NCI-H187 treated with DMSO at 0.1 percent for 48 hours (cell line): ENCODE results near the gene PCIF1.
"Not testable (repeated sequence)": the region's sequence is repeated elsewhere in the genome, so short reads cannot be mapped to it uniquely, and the experiment has no call there.

Experiments used
- DNase-seq: peaks from one replicate; lab custom pipeline; 2025; lab: John Stamatoyannopoulos, UW

Gene PCIF1

DNA sequence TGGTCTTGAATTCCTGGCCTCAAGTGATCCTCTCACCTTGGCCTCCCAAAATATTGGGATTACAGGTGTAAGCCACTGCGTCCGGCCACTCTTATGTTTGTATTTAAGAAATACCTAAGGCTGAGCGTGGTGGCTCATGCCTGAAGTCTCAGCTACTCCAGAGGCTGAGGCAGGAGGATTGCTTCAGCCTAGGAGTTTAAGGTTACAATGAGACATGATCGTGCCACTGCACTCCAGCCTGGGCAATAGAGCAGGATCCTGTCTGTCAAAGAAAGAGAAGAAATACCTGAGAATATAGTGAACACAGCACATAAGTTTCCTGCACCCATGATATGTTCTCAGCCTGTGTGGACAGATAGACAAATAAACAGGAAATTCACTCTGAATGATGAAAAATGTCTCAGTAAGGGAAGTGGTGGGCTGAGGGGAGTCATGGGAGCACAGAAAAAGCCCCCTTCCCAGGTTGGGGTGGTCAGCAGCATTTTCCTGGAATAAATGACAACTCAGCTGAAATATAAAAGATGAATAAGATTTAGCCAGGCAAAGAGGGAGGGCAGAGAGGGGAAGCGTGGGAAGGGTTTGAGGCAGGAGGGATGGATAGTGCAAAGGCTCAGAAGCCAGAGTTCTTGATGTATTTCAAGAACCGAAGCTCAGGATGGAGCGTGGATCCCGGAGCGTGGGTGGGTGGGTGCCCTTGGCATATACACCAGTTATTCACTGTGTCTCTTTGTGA, 60.4 kb downstream of the PCIF1 start:
- DNase-seq = no peak

DNA sequence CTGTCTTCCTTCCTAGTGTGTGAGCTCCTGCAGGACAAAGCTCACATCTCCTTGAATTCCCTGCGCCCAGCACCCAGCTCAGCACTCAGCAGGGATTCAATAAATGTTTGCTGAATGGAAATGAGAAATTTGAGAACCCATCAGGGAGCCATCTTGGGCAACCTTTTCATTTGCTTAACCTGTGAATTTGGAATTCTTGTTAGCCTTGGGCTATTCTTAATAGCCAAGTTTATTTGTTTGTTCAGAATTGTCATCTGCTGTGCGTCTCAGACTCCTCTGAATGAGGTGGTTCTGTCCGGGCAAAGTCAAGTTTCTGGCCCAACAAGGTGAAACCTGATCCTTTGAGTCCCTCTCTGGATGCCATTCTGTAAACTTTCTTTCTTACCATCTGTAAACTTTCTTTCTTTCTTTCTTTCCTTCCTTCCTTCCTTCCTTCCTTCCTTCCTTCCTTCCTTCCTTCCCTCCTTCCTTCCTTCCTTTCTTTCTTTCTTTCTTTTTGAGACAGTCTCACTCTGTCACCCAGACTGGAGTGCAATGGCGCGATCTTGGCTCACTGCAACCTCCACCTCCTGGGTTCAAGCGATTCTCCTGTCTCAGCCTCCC, 61.1 kb downstream of the PCIF1 start:
- DNase-seq = not testable (repeated sequence)

DNA sequence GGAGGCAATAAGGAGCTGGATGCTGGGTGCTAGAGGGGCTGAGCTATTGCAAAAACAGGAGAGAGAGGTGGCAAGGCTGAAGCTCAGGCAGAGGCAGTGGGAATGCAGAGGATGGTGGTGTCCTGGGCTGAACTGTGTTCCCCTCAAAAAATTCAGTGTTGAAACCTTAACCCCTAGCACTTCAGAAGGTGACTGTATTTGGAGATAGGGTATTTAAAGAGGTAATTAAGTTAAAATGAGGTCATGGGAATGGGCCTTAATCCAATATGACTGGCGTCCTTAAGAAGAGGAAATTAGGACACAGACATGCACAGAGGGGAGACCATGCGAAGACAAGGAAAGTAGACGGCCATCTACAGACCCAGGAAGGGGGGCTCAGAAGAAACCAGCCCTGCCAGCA, 62.7 kb downstream of the PCIF1 start:
- DNase-seq = no peak
